ENCODE measurements around the gene CARNS1.

CARNS1 gene

GRCh38 chr11:67453816-67454732 is 38.6 kb downstream of the CARNS1 start:
- H3K4me3 ChIP-seq (ENCODE audit: low read depth, low read length): no peak overlapping the region
- in situ Hi-C loops (cut with HindIII; ENCODE audit: low sequenced_read_pairs): no loop called here
- no peak for TF ChIP-seq CTCF (IDR thresholded peaks at IDR 0.05; ENCODE audit: low read depth, low read length, missing control alignments)
- DNase-seq (ENCODE audit: low read depth): no peak

DNA sequence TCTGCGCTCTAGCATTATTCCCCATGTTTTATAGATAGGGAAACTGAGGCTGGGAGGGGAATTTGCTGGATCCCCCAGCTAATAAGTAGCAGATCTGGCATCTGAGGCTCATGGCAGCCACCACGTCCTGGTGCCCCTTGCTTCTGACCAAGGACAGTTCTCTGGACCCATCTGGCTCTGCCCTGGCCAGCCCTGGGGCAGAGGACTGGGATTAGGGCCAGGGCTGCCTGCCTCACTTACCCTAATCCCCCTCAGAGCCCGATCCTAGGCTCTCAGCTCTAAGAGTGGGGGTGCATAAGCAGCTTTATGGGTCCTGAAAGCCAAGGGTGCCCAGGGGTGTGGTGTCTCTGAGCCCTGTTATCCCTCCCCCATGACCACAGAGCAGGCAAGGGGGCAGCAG is 39.6 kb downstream of the CARNS1 start, which contains the start of gene CABP4:
CABP4 (plus strand) TSS at position 301 of the 400 bp plus-strand sequence; CDS start at position 371, 70 bp downstream.
- no peak for TF ChIP-seq CTCF (IDR thresholded peaks at IDR 0.05; ENCODE audit: low read depth, low read length, missing control alignments)
- in situ Hi-C loops (cut with HindIII; ENCODE audit: low sequenced_read_pairs): no loop called here
- no peak within 1 kb of the TSS for H3K4me3 ChIP-seq (ENCODE audit: low read depth, low read length)
- DNase-seq (ENCODE audit: low read depth): no peak

- in situ Hi-C loops (cut with HindIII; ENCODE audit: low sequenced_read_pairs): no loop called here
- no peak for DNase-seq (ENCODE audit: low read depth)
- no peak overlapping the region for H3K4me3 ChIP-seq (ENCODE audit: low read depth, low read length)
- TF ChIP-seq CTCF (IDR thresholded peaks at IDR 0.05; ENCODE audit: low read depth, low read length, missing control alignments): no peak
Observed at GRCh38 chr11:67456068-67456705, 40.7 kb downstream of the CARNS1 start.

GRCh38 chr11:67457453-67457852 is 42.0 kb downstream of the CARNS1 start:
- in situ Hi-C loops (cut with HindIII; ENCODE audit: low sequenced_read_pairs): no loop called here
- DNase-seq (ENCODE audit: low read depth): no peak
- H3K4me3 ChIP-seq (ENCODE audit: low read depth, low read length): no peak overlapping the region
- TF ChIP-seq CTCF (IDR thresholded peaks at IDR 0.05; ENCODE audit: low read depth, low read length, missing control alignments): no peak

DNA sequence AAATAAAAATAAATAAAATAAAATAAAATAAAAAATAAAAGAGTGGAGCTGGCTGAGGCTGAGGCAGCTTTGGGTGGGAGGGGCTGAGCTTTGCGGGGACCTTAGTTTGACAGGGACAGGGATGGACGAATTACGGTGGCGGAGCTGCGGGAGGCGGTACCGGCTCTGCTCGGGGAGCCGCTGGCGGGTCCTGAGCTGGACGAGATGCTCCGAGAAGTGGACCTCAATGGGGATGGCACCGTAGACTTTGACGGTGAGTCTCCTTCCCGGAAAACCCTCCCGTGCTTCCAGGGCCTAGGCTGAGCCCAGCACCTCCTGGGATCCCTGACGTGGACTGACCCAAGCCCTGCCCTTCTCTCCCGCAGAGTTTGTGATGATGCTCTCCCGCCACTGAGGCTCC is 42.8 kb downstream of the CARNS1 start:
- in situ Hi-C loops (cut with HindIII; ENCODE audit: low sequenced_read_pairs): no loop called here
- no peak overlapping the region for H3K4me3 ChIP-seq (ENCODE audit: low read depth, low read length)
- TF ChIP-seq CTCF (IDR thresholded peaks at IDR 0.05; ENCODE audit: low read depth, low read length, missing control alignments): no peak
- no peak for DNase-seq (ENCODE audit: low read depth)

GRCh38 chr11:67463186-67463585 is 47.7 kb downstream of the CARNS1 start:
- no peak overlapping the region for H3K4me3 ChIP-seq (ENCODE audit: low read depth, low read length)
- no peak for TF ChIP-seq CTCF (IDR thresholded peaks at IDR 0.05; ENCODE audit: low read depth, low read length, missing control alignments)
- in situ Hi-C loops (cut with HindIII; ENCODE audit: low sequenced_read_pairs): no loop called here
- no peak for DNase-seq (ENCODE audit: low read depth)

Measured in astrocyte of the cerebellum (primary cell).